IPS-18a (cell line): ENCODE results near the gene ATP6V1G2.
A peak's percentile ranks its signal among the peaks of the same experiment; 100 is the strongest.

ENCODE experiments used
- H3K27ac ChIP-seq: one replicate; pipeline ENCODE4 v1.5.1; 2013; ENCODE audit warnings: low read length
- H3K27me3 ChIP-seq: one replicate; pipeline ENCODE4 v1.6.1; 2013; ENCODE audit warnings: mild to moderate bottlenecking, low read length; ENCODE audit not compliant: control insufficient read depth, insufficient read depth
- H3K36me3 ChIP-seq: one replicate; pipeline ENCODE4 v1.6.1; 2013; ENCODE audit warnings: low read depth, low read length; ENCODE audit not compliant: control insufficient read depth
- H3K4me1 ChIP-seq: one replicate; pipeline ENCODE4 v1.6.1; 2013; ENCODE audit warnings: low read depth, low read length; ENCODE audit not compliant: control insufficient read depth
- H3K4me3 ChIP-seq: one replicate; pipeline ENCODE4 v1.5.1; 2013; ENCODE audit warnings: low read length
- H3K9ac ChIP-seq: one replicate; pipeline ENCODE4 v1.6.1; 2013; ENCODE audit warnings: mild to moderate bottlenecking, low read length, moderate library complexity
- H3K9me3 ChIP-seq: one replicate; pipeline ENCODE4 v1.6.1; 2013; ENCODE audit warnings: low read depth, low read length; ENCODE audit not compliant: control insufficient read depth

ATP6V1G2 gene

GRCh38 chr6:31580807-31581433, 34.5 kb upstream of the ATP6V1G2 start:
- Histone ChIP-seq H3K36me3 (no peaks in the 10 kb centered on the region), H3K9me3 (no peaks in the 10 kb centered on the region), H3K27ac (no peak overlapping the region), H3K4me3 (peak overlapping the region; percentile 91), H3K4me1 (peaks cover 14% of the 10 kb centered on the region), H3K9ac (peak overlapping the region; percentile 73), H3K27me3 (peaks cover 28% of the 10 kb centered on the region)

DNA sequence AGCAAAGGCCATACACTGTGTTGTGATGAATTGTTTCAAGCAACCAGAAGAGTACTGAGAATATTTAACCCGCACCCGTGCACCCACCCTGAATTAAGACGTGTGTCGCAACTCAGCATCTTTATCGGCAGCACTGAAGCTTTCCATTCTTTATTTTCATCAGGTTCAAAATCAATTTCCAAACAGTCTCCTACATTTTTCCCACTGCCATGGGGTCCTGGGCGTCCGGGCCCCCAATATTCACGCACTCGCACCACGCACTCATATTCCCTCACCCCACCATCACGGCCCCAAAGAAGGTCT, 34.0 kb upstream of the ATP6V1G2 start:
- peaks cover 14% of the 10 kb centered on the region for H3K4me1 ChIP-seq

DNA sequence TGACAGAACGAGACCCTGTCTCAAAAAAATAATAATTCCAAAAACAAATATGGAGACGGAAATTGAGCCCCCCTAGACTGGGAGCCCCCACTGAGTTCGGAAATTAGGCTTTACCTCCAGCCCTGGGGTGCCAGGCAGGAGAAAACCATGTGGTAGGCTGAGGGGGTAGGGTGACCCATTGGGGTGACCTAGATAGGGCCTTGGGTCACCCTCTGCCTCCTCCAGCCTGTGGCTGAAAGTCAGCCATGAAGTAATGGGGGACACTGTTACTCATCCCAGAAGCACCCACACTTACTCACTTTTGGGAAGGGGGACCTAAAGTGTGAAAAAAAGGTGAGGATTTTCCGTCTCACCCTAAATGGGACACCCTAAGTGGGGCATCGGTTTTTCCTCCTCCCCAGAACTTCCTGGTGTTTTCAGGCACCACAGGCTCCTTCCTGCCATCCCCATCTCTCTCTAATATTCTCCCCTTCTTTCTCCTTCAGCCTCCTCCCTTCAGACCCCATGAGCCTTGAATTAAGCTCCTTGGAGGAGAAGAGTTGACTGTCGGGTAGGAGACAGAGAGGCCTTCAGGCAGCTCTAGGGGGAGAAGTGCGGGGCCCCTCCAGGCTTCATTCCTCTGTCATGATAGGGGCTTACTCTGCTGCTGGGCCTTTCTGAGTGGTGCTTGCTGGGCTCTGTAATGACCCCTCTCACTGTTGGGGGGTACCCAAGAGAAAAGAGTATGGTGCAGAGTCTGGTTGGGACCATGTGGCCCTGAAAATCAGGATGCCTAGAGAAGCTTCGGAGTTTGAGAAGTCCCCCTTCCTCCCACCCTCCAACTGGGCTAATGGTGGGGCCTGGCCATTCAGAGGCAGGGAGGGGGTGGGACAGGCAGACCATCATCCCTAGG, 33.4 kb upstream of the ATP6V1G2 start:
- Histone ChIP-seq H3K27ac (no peak overlapping the region), H3K36me3 (no peaks in the 10 kb centered on the region), H3K9me3 (no peaks in the 10 kb centered on the region), H3K4me3 (peak overlapping the region; percentile 91), H3K9ac (no peak overlapping the region), H3K4me1 (peaks cover 14% of the 10 kb centered on the region), H3K27me3 (peaks cover 28% of the 10 kb centered on the region)

More for the DNA sequence above, 34.0 kb upstream of the ATP6V1G2 start:
- Histone ChIP-seq H3K27me3 (peaks cover 28% of the 10 kb centered on the region), H3K4me3 (peak overlapping the region; percentile 91), H3K27ac (no peak overlapping the region), H3K9ac (no peak overlapping the region), H3K9me3 (no peaks in the 10 kb centered on the region), H3K36me3 (no peaks in the 10 kb centered on the region)

DNA sequence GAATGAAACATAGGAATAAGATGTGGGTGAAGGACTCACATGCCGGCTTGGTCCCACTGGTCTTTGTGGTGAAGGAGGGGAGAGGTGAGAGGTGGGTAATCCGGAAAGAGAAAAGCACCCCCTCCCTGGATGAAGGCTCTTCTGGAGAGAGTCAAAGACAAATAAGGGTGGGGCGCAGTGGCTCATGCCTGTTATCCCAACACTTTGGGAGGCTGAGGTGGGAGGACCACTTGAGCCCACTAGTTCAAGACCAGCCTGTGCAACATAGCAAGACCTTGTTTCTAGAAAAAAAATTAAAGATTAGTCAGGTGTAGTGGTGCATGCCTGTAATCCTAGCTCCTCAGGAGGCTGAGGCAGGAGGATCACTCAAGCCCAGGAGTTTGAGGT, 32.7 kb upstream of the ATP6V1G2 start:
- no peaks in the 10 kb centered on the region for H3K36me3 ChIP-seq
- no peak overlapping the region for H3K27ac ChIP-seq
- H3K9me3 ChIP-seq, result no peaks in the 10 kb centered on the region
- H3K9ac ChIP-seq, result no peak overlapping the region
- H3K27me3 ChIP-seq, result peaks cover 28% of the 10 kb centered on the region
- peaks cover 14% of the 10 kb centered on the region for H3K4me1 ChIP-seq
- H3K4me3 ChIP-seq, result no peak overlapping the region

GRCh38 chr6:31578184-31579118, 32.0 kb upstream of the ATP6V1G2 start:
- Histone ChIP-seq H3K36me3 (no peaks in the 10 kb centered on the region), H3K4me3 (no peak overlapping the region), H3K9ac (no peak overlapping the region), H3K27ac (no peak overlapping the region), H3K4me1 (peaks cover 14% of the 10 kb centered on the region), H3K9me3 (no peaks in the 10 kb centered on the region), H3K27me3 (peaks cover 28% of the 10 kb centered on the region)

GRCh38 chr6:31577579-31577966, 31.2 kb upstream of the ATP6V1G2 start:
- no peak overlapping the region for H3K9ac ChIP-seq
- no peak overlapping the region for H3K4me3 ChIP-seq
- H3K36me3 ChIP-seq, result no peaks in the 10 kb centered on the region
- H3K9me3 ChIP-seq, result no peaks in the 10 kb centered on the region
- peaks cover 28% of the 10 kb centered on the region for H3K27me3 ChIP-seq
- H3K4me1 ChIP-seq, result peaks cover 13% of the 10 kb centered on the region
- H3K27ac ChIP-seq, result no peak overlapping the region

- Histone ChIP-seq H3K27me3 (peaks cover 26% of the 10 kb centered on the region), H3K9ac (no peak overlapping the region), H3K4me1 (peaks cover 8% of the 10 kb centered on the region), H3K36me3 (no peaks in the 10 kb centered on the region), H3K27ac (no peak overlapping the region), H3K9me3 (no peaks in the 10 kb centered on the region), H3K4me3 (no peak overlapping the region)
Observed at GRCh38 chr6:31576897-31577578, 30.6 kb upstream of the ATP6V1G2 start.

GRCh38 chr6:31575952-31576685, 29.7 kb upstream of the ATP6V1G2 start:
- Histone ChIP-seq H3K27me3 (peaks cover 17% of the 10 kb centered on the region), H3K9me3 (no peaks in the 10 kb centered on the region), H3K27ac (no peak overlapping the region), H3K36me3 (no peaks in the 10 kb centered on the region), H3K9ac (no peak overlapping the region), H3K4me1 (peaks cover 5% of the 10 kb centered on the region), H3K4me3 (no peak overlapping the region)

DNA sequence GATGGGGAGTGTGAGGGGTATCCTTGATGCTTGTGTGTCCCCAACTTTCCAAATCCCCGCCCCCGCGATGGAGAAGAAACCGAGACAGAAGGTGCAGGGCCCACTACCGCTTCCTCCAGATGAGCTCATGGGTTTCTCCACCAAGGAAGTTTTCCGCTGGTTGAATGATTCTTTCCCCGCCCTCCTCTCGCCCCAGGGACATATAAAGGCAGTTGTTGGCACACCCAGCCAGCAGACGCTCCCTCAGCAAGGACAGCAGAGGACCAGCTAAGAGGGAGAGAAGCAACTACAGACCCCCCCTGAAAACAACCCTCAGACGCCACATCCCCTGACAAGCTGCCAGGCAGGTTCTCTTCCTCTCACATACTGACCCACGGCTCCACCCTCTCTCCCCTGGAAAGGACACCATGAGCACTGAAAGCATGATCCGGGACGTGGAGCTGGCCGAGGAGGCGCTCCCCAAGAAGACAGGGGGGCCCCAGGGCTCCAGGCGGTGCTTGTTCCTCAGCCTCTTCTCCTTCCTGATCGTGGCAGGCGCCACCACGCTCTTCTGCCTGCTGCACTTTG, 29.0 kb upstream of the ATP6V1G2 start, which contains the start of gene TNF:
Gene TNF, plus strand, starts transcription at position 231 of the 567 bp plus-strand sequence. Its CDS starts 177 bp downstream, at position 408.
- Histone ChIP-seq H3K36me3 (no peaks in the 10 kb centered on the region), H3K27ac (no peak within 1 kb of the TSS), H3K4me3 (no peak within 1 kb of the TSS), H3K4me1 (peaks cover 3% of the 10 kb centered on the region), H3K9ac (no peak within 1 kb of the TSS), H3K9me3 (no peaks in the 10 kb centered on the region), H3K27me3 (peaks cover 14% of the 10 kb centered on the region)
